Erythroblast (primary cell): ENCODE data around the gene SOCS3.
"Not testable (repeated sequence)": the region's sequence is repeated elsewhere in the genome, so short reads cannot be mapped to it uniquely, and the experiment has no call there.

Source experiments
- DNase-seq, 2 experiments: peaks; one replicate each; lab custom pipeline; 2025; lab: John Stamatoyannopoulos, UW
- GATA1 ChIP-seq: IDR thresholded peaks from 2 replicates; pipeline ENCODE4 v1.6.1; 2011; ENCODE audit warnings: low read depth, mild to moderate bottlenecking, control low read depth, low read length, moderate library complexity
- POLR2A ChIP-seq: IDR thresholded peaks from 2 replicates; pipeline ENCODE4 v1.6.1; 2011; ENCODE audit warnings: mild to moderate bottlenecking, low read length

The SOCS3 gene

DNA sequence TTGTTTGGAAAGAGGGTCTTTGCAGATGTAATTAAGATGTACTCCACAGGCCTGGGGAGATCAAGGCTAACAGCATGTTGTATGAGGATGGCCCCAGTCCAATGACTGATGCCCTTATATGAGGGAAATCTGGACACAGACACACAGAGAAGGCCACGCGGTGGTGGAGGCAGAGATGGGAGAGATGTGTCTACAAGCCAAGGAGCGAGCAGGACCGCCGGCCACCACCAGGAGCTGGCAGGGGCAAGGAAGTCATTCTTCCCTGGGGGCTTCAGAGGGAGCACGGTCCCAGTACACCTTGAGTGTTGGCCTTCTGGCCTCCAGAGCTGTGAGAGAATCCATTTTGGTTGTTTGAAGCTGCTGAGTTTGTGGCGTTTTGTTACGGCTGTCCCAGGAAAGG is 14.7 kb downstream of the SOCS3 start:
- DNase-seq: no peak
- no peak for TF ChIP-seq POLR2A
- TF ChIP-seq GATA1: no peak

DNA sequence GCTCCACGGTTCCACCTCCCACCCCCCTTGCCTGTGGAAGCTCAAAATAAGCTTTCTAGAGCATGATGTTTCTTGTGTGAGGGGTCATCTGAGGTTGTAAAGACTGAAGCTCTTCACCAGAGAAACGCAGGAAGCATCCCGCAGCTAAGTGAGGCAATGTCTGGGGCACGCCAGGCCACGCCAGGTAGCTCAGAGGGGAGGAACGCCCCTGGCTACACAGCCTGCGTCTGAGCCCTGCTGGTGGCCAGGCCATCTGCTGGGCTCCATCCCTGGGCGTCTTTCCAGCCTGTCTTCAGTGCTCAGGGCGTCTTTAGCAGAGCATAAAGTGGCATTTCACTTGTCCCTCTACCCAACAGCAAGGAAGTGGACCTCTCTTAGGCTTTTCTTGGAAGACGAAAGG is 15.2 kb downstream of the SOCS3 start:
- no peak for DNase-seq
- TF ChIP-seq POLR2A (no peak), GATA1 (no peak)

DNA sequence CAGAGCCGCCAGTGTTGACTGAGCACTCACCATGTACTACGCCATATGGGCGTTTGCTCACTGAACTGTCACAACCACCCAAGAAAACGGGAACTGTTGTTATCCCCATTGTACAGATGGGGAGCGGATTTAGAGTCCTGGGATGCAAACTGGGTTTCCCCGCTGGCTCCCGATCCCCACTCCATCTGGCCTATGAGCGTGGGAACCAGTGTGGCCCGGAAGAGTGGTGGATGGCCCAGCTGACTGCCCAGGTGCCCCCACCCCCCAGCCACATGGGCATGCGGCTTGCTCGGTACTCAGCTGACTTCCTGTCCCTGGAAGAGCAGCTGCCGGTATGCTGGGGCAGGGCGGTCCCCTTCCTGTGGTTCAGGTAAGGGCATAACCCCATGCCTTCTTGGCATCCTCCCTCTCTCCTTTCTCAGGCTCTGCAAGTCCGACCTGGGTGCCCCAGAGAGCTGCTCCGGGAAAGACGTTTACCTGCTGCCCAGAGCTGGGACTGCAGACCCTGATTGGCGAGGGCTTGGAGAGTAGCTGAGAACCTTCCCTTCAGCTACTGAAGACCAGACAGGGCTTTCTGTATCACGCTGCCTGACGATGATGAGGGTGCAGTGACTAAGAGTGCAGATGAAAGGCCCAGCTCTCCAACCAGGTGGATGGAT is 16.2 kb downstream of the SOCS3 start:
- no peak for DNase-seq
- no peak for TF ChIP-seq GATA1
- no peak for TF ChIP-seq POLR2A

DNA sequence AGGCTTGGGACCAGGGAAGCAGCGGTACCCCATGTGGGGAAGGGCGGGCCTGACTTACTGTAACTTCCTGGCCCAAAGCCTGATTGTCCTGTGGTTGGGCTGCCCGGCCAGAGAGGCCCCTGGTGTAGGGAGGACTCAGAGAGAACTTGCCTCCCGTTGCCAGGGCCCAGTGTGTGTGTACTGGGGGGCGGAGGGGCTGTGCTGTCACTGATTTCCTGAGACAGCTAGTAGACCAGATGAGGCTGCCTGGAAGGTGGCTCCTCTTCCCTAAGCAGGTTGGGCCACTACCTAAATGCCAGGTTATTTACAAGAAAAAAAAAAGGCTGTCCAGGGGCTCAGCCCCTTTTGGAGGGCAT is 16.7 kb downstream of the SOCS3 start:
- no peak for DNase-seq
- TF ChIP-seq POLR2A (no peak), GATA1 (no peak)

DNA sequence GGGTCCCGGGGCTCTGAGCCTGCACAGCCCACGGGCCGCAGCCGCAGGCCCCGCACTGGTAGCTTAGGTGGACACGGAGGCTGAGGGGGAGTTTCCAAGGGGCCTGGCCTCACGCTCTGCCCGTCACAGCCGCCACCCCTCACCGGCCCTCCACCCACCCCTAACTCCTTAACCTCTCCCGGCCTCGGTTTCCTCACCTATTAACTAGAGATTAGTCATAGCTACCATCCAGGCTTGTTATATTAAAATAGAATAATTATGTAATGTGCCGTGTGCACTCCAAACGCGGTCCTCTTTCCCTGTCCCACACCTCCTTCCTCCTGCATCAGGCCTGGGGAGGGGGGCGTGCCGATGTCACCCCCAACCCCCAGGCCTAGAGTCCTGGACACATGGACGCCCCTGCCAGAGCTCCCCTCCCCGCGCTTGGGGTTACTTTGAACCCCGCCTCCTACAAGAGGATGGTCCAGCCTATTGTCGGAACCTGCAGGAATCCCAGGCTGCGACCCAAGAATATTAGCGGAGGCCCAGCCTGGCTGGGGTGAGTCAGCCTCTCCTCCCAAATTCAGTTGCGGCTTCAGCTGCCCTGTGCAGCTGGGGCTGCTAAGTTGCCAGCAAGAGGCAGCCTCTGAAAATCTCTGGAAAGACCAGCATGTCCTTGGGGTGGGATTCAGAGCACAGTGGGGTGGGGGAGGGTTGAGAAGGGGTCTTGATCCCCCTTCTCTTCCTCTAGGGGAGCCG is 17.3 kb downstream of the SOCS3 start:
- no peak for TF ChIP-seq POLR2A
- TF ChIP-seq GATA1: no peak
- DNase-seq: no peak

DNA sequence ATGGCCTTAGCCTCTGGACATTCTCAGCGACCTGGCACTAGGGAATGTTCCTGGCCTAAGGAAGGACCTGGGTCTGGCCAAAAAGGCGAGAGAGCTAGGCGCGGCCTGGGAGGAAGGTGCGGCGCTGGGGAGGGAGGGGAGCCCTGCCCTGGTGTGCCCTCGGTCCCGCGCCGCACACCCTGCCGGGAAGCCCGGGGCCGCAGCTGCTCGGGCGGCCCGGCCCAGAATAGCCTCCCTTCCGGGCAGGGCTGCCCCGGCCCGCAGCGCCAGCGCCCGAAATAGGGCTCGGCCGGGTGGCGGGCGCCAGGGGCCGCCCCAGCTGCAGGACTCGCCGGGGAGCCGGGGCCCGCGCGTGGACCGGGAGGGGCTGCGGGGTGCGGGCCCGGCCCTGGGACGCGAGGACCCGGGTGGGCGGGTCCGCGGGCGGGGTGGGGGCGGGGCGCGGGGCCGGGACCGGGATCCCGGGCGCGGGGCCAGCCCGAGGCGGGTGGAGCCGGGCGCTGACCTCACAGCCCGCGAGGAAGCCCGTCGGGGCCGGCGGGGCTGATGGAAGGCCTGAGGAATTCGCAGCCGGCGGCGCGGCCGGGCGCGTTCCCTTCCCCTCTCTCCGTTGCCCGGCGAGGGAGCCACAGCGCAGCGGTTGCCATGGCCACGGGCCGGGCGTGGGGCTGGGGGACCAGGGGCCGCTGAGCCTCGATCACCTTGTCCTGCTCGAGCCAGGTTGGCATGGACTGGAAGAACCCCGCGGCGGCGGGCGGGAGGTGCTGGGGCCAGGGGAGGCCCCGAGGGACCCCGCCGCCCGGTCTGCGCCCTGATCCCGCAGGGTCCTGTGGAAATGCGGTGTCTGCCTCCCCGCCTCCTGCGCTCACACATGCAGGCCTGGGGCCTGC is 18.1 kb downstream of the SOCS3 start:
- DNase-seq: peak; percentile 28 to 75
- no peak for TF ChIP-seq GATA1
- no peak for TF ChIP-seq POLR2A

DNA sequence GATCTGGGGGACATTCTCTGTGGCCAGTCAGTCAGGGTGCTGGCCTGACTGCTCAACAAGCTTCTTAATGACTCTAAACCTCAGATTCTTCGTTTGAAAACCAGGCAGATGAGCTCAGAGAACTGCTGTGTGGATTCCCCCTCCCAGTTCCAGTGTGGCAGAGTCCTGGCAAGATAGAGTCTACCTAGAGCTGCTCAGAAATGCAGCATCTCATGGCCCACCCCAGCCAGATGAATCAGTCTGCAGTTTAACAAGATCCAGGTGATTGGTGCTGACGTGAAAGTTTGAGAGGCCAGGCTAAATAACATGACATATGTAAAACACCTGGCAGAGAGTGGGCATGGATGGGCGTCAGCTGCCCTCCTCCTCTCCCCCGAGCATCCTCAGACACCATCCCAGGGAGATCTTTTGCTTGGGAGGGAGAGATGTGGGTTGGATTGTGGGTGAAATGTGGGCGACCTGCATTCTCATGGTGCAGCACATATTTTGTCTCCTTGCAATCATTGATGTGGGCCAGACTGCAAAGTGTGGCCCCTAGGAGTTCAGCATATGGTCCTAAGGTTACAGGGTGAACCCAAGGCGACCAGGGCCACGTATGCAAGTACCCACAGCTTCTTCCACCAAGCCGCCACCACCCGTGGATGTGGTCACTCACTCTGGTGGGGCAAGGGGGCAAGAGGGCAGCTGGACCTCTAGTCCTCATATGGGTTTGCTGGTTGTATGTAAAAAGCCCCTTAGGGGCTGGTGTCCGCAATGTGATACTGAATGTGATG is 19.5 kb downstream of the SOCS3 start:
- no peak for TF ChIP-seq POLR2A
- no peak for TF ChIP-seq GATA1
- DNase-seq: no peak

DNA sequence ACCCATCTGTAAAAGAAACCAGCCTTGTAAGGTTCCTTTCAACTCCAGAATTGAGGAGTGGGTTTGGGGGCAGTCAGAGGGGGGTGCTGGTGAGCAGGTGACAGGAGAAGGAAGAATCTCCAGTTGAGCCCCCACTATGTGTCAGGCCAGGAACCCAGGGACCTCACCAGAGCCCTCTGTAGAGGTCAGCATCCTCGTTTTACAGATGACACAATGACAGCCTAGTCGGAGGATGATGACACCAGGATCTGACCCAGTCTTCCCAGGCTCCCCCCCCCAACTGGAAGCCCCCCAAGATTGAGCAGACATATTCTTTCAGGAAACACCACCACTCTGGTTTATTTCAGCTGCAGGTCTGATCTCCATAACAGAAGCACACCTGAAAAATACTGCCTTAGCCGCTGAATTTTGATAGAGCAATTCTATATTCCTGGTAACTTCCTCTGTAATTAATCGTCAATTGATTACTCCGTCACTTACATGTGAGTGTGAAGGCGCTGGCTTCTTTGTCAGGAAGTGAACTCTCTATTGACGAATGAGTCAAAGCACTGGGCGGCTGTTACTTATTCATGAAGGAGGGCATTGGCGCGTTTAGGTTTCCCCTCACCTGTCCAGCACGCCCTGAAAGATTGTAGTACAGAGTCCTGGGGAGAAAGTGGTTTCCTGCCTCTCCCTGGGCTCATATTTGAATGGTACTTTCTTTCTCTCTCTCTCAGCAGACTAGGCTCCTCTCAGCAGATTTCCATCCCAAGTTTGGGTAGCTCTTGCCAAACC is 21.2 kb downstream of the SOCS3 start:
- DNase-seq: no peak
- TF ChIP-seq GATA1: no peak
- TF ChIP-seq POLR2A: no peak

DNA sequence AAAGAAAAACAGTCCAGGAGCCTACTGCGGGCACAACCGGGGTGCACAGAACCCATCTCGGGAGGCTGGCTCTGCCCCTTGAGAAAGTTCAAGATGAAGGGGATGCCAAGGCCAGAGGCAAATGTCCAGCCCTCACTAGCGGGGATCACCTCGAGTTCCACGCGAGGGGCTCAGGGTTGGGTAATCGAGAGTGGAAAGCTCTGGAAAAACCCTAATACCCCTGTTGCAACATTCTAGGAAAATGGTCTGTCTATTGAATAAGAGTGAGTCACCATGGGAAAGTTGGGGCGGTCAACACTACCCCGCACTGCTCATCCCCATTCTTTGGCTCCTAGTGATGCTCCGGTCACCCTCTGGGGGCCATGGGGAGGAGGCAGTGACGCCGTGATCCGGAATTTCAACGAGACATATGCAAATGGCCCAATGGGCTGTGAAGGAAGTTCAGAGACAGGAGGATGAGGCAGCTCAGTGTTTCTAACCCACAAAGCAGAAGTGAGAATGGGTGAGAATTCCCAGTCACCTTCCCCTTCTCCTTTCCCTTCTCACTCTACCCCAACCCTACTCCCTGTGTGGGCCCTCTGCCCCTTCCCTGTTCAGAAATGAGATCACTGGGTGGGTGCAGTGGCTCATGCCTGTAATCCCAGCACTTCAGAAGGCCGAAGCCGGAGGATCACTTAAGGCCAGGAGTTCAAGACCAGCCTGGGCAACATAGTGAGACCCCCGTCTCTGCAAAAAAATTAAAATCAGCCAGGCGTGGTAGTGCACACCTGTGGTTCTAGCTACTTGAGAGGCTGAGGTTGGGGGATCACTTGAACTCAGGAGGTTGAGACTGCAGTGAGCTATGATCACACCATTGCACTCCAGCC is 22.4 kb downstream of the SOCS3 start:
- TF ChIP-seq POLR2A (no peak), GATA1 (no peak)
- DNase-seq: no peak

DNA sequence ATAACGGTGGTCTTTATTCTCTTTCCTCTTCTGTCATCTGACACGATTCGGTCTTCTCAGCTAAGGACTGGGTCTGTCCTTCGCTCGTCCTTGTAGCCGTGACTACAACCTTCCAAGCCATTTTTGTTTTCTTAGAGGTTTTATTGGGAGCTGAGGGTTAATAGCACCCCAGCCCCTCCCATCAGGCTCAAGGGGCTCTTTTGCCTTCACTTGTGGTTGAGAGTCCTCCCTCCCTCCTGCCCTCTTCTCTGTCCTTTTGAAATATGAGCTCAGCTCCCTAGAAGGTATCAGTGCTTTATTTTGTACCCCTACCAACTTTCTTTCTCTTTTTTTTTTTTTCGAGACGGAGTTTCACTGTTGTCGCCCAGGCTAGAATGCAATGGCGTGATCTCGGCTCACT is 24.7 kb downstream of the SOCS3 start:
- no peak for TF ChIP-seq GATA1
- DNase-seq: no peak

DNA sequence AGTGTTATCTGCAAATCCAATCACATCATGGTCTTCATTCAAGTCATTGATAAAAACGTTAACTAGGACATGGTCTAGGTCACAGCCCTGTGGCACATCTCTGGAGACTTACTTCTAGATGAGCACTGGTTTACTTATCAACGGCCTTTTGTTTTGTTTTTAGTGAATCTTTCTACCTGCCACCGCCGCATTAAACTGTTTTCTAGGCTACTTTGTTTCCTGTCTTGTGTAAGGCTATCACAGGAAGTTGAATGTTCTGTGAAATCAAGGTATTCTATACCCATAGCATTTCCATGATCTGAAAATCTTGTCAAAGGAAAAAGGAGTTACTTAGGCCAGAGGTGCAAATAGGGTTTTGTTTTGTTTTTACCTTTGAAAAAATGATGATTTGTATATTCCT is 26.9 kb downstream of the SOCS3 start:
- TF ChIP-seq POLR2A (no peak), GATA1 (no peak)
- no peak for DNase-seq

DNA sequence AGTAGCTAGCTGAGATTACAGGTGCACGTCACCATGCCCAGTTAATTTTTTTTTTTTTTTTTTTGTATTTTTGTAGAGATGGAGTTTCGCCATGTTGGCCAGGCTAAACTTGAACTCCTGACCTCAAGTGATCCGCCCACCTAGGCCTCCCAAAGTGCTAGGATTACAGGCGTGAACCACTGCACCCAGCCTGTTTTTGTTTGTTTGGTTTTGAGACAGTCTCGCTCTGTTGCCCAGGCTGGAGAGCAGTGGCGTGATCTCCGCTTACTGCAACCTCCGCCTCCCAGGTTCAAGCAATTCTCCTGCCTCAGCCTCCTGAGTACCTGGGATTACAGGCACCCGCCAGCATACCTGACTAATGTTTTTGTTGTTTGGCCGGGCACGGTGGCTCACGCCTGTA is 28.5 kb downstream of the SOCS3 start:
- not testable (repeated sequence) for DNase-seq
